Natural killer cell (primary cell): ENCODE data around the gene NRXN3. TPM values are rescaled to one million over a fixed set of nuclear protein-coding genes. Genes with fewer than 3 reads are reported as not detected.

ENCODE experiments used
- ATAC-seq, 3 donors: fragments of 150-1000 bp in 2 of 3; fragments of 200-7000 bp in 1 of 3; cut with Tn5 transposase; 1 replicate in 1 of 3; 2 replicates in 2 of 3; pipeline ENCODE4 v1.10.0; 2021; ENCODE audit warnings: mild to moderate bottlenecking in 2 of 3, moderate library complexity in 2 of 3
- DNase-seq, 2 donors: peaks; one replicate each; pipeline versions ENCODE4 v3.0.0 to v3.0.0-alpha.2; 2013 to 2021; ENCODE audit warnings: mixed read lengths in 1 of 2
- H3K27ac ChIP-seq: one replicate; pipeline ENCODE4 v1.5.1; 2013; ENCODE audit warnings: mild to moderate bottlenecking, low read length
- H3K27me3 ChIP-seq: one replicate; pipeline ENCODE4 v1.6.1; 2013; ENCODE audit warnings: low read length; ENCODE audit not compliant: control insufficient read depth, insufficient read depth
- H3K36me3 ChIP-seq: one replicate; pipeline ENCODE4 v1.6.1; 2013; ENCODE audit warnings: low read length; ENCODE audit not compliant: control insufficient read depth, insufficient read depth
- H3K4me1 ChIP-seq: one replicate; pipeline ENCODE4 v1.6.1; 2013; ENCODE audit warnings: low read length; ENCODE audit not compliant: control insufficient read depth, insufficient read depth
- H3K4me3 ChIP-seq: one replicate; pipeline ENCODE4 v1.5.1; 2013; ENCODE audit warnings: low read length
- H3K9me3 ChIP-seq: one replicate; pipeline ENCODE4 v1.6.1; 2013; ENCODE audit warnings: low read length; ENCODE audit not compliant: control insufficient read depth, insufficient read depth
- H3K27ac Mint-ChIP-seq, 2 donors: one replicate each; pipeline ENCODE4 v1.8.0; 2022; ENCODE audit warnings: mild to moderate bottlenecking in 2 of 2, mixed read lengths in 2 of 2, moderate library complexity in 1 of 2
- H3K27me3 Mint-ChIP-seq, 2 donors: one replicate each; pipeline ENCODE4 v1.8.0; 2022; ENCODE audit warnings: low read depth in 2 of 2, mixed read lengths in 2 of 2
- H3K36me3 Mint-ChIP-seq: one replicate; pipeline ENCODE4 v1.8.0; 2022; ENCODE audit warnings: mixed read lengths
- H3K4me1 Mint-ChIP-seq, 2 donors: one replicate each; pipeline ENCODE4 v1.8.0; 2022; ENCODE audit warnings: mixed read lengths in 2 of 2
- H3K4me3 Mint-ChIP-seq: one replicate; pipeline ENCODE4 v1.8.0; 2022; ENCODE audit warnings: mild to moderate bottlenecking, moderate library complexity, mixed read lengths
- H3K9me3 Mint-ChIP-seq, 2 donors: one replicate each; pipeline ENCODE4 v1.8.0; 2022; ENCODE audit warnings: mixed read lengths in 2 of 2
- CTCF ChIP-seq: fragments of 200-600 bp; IDR thresholded peaks from one replicate; pipeline ENCODE4 v1.8.0; 2022; ENCODE audit warnings: antibody characterized with exemption
- WGBS: methylation state at CpG from one replicate; pipeline ENCODE4 v1.1.7; 2013; ENCODE audit warnings: missing lambda C conversion rate; ENCODE audit not compliant: insufficient coverage; 5-methylcytosine and 5-hydroxymethylcytosine counted together
- intact Hi-C: fragments of 100-400 bp; cut with micrococcal nuclease; formaldehyde crosslinking; loops from one replicate; pipeline ENCODE4 v1.14.2; 2022
- total RNA-seq, 4 donors: library from RNA; stranded (reverse); fragments of 120-200 nt in 1 of 4; gene quantifications; one replicate each; pipeline versions ENCODE4 v1.2.3 to v1.2.4, GENCODE V29; 2013 to 2022

Gene NRXN3
- total RNA-seq, 3 donors from 2014 or later (not counting 1 experiment from before 2014, with no cell fraction given), result not detected

GRCh38 chr14:78581229-78581628, 411.1 kb downstream of the NRXN3 start:
- Histone ChIP-seq H3K36me3 (no peaks in the 10 kb centered on the region), H3K27me3 (no peaks in the 10 kb centered on the region), H3K27ac (no peak overlapping the region), H3K4me1 (no peaks in the 10 kb centered on the region), H3K9me3 (no peaks in the 10 kb centered on the region), H3K4me3 (no peak overlapping the region)
- Mint-ChIP-seq H3K27ac (no peak overlapping the region), H3K27me3 (peaks cover 2 to 22% of the 10 kb centered on the region in 2 donors), H3K9me3 (no peaks in the 10 kb centered on the region), H3K36me3 (no peaks in the 10 kb centered on the region), H3K4me3 (no peak overlapping the region), H3K4me1 (no peaks in the 10 kb centered on the region)
- no peak for TF ChIP-seq CTCF
- intact Hi-C loops, result no loop called here
- ATAC-seq, result no peak
- 44% methylated on average over 4 of the region's 5 CpGs for WGBS
- DNase-seq, result no peak

- Histone ChIP-seq H3K36me3 (no peaks in the 10 kb centered on the region), H3K9me3 (no peaks in the 10 kb centered on the region), H3K4me1 (no peaks in the 10 kb centered on the region), H3K27me3 (no peaks in the 10 kb centered on the region), H3K4me3 (no peak overlapping the region), H3K27ac (no peak overlapping the region)
- Mint-ChIP-seq H3K27ac (no peak overlapping the region), H3K4me1 (no peaks in the 10 kb centered on the region), H3K9me3 (no peaks in the 10 kb centered on the region), H3K27me3 (peaks cover 2 to 13% of the 10 kb centered on the region in 2 donors), H3K4me3 (no peak overlapping the region), H3K36me3 (no peaks in the 10 kb centered on the region)
- intact Hi-C loops, result no loop called here
- DNase-seq, result no peak
- TF ChIP-seq CTCF, result no peak
- ATAC-seq, result no peak
- WGBS, result 88% methylated on average over 6 of the region's 6 CpGs
Observed at GRCh38 chr14:78586681-78587080, 416.5 kb downstream of the NRXN3 start.

- DNase-seq (no peak), ATAC-seq (no peak)
- no peak for TF ChIP-seq CTCF
- Histone ChIP-seq H3K9me3 (no peaks in the 10 kb centered on the region), H3K36me3 (no peaks in the 10 kb centered on the region), H3K27me3 (no peaks in the 10 kb centered on the region), H3K4me3 (no peak overlapping the region), H3K4me1 (no peaks in the 10 kb centered on the region), H3K27ac (no peak overlapping the region)
- H3K36me3 Mint-ChIP-seq, result no peaks in the 10 kb centered on the region
- H3K9me3 Mint-ChIP-seq, result no peaks in the 10 kb centered on the region
- intact Hi-C loops, result no loop called here
- H3K27me3 Mint-ChIP-seq, result peaks cover 0 to 2% of the 10 kb centered on the region in 2 donors
- no peak overlapping the region for H3K4me3 Mint-ChIP-seq
- H3K4me1 Mint-ChIP-seq, result no peaks in the 10 kb centered on the region
- WGBS, result 85% methylated on average over 2 of the region's 3 CpGs
- H3K27ac Mint-ChIP-seq, result no peak overlapping the region
Observed at GRCh38 chr14:78588906-78589305, 418.7 kb downstream of the NRXN3 start.

GRCh38 chr14:78592616-78593219, 422.5 kb downstream of the NRXN3 start:
- Histone ChIP-seq H3K27ac (no peak overlapping the region), H3K27me3 (no peaks in the 10 kb centered on the region), H3K36me3 (no peaks in the 10 kb centered on the region), H3K9me3 (no peaks in the 10 kb centered on the region), H3K4me3 (no peak overlapping the region), H3K4me1 (no peaks in the 10 kb centered on the region)
- no peaks in the 10 kb centered on the region for H3K9me3 Mint-ChIP-seq
- no peak overlapping the region for H3K4me3 Mint-ChIP-seq
- no peak for TF ChIP-seq CTCF
- 84% methylated on average over 11 of the region's 13 CpGs for WGBS
- no peaks in the 10 kb centered on the region for H3K27me3 Mint-ChIP-seq
- no peak for ATAC-seq
- DNase-seq, result no peak
- no peaks in the 10 kb centered on the region for H3K4me1 Mint-ChIP-seq
- no peaks in the 10 kb centered on the region for H3K36me3 Mint-ChIP-seq
- intact Hi-C loops, result no loop called here
- H3K27ac Mint-ChIP-seq, result no peak overlapping the region
